Osteocyte (in vitro differentiated cells): ENCODE results near the gene C1orf198. TPM values are rescaled to one million over a fixed set of nuclear protein-coding genes. Genes with fewer than 3 reads are reported as not detected.
A peak's percentile ranks its signal among the peaks of the same experiment; 100 is the strongest.

ENCODE experiments used
- DNase-seq: peaks from one replicate; pipeline ENCODE4 v3.0.0; 2021; ENCODE audit warnings: mixed read lengths; ENCODE audit not compliant: unreplicated experiment; ENCODE audit errors: extremely low spot score
- H3K27ac Mint-ChIP-seq: one replicate; pipeline ENCODE4 v1.8.0; 2021; ENCODE audit warnings: mild to moderate bottlenecking, mixed read lengths; ENCODE audit not compliant: unreplicated experiment
- H3K27me3 Mint-ChIP-seq: one replicate; pipeline ENCODE4 v1.8.0; 2021; ENCODE audit warnings: mixed read lengths; ENCODE audit not compliant: unreplicated experiment
- H3K36me3 Mint-ChIP-seq: one replicate; pipeline ENCODE4 v1.8.0; 2021; ENCODE audit warnings: mixed read lengths; ENCODE audit not compliant: unreplicated experiment
- H3K4me1 Mint-ChIP-seq: one replicate; pipeline ENCODE4 v1.8.0; 2021; ENCODE audit warnings: mixed read lengths; ENCODE audit not compliant: unreplicated experiment
- H3K4me3 Mint-ChIP-seq: one replicate; pipeline ENCODE4 v1.8.0; 2021; ENCODE audit warnings: mild to moderate bottlenecking, moderate library complexity, mixed read lengths; ENCODE audit not compliant: unreplicated experiment
- H3K9me3 Mint-ChIP-seq: one replicate; pipeline ENCODE4 v1.8.0; 2021; ENCODE audit warnings: mixed read lengths; ENCODE audit not compliant: unreplicated experiment
- CTCF ChIP-seq: fragments of 200-600 bp; sonication (generic); IDR thresholded peaks from 2 replicates; pipeline ENCODE4 v1.5.0; 2021; ENCODE audit warnings: antibody characterized with exemption, mild to moderate bottlenecking, moderate library complexity
- total RNA-seq: library from RNA; stranded (reverse); gene quantifications from 2 replicates; pipeline ENCODE4 v1.2.1, GENCODE V29; 2021

The C1orf198 gene
- total RNA-seq, 1 donor from 2014 or later, result 281 TPM

DNA sequence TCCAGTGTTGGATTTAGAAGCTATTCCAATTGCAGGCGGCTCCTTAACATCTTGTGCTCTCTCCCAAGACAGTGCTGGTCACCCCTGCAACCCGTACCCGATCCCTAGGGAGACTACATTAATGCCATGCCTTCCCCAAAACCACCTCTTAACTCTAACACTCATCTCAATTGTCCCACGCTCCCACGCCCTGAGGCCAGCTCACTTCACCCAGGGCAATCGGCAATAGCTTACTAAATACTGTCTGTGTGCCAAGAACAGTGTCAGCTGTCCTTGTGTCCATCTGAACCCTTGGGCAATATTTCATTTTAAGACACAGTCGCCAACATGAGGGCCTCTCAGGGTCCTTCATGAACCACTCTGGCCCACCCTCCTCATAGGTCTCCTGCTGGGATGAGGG, 13.9 kb downstream of the C1orf198 start:
- DNase-seq, result no peak
- H3K27me3 Mint-ChIP-seq, result no peaks in the 10 kb centered on the region
- no peak for TF ChIP-seq CTCF
- peaks cover 97% of the 10 kb centered on the region for H3K4me1 Mint-ChIP-seq
- peaks cover 52% of the 10 kb centered on the region for H3K36me3 Mint-ChIP-seq
- peak overlapping the region; percentile 97 for H3K27ac Mint-ChIP-seq
- H3K9me3 Mint-ChIP-seq, result no peaks in the 10 kb centered on the region
- no peak overlapping the region for H3K4me3 Mint-ChIP-seq

- H3K4me3 Mint-ChIP-seq, result no peak overlapping the region
- peaks cover 52% of the 10 kb centered on the region for H3K36me3 Mint-ChIP-seq
- H3K9me3 Mint-ChIP-seq, result no peaks in the 10 kb centered on the region
- peaks cover 97% of the 10 kb centered on the region for H3K4me1 Mint-ChIP-seq
- TF ChIP-seq CTCF, result no peak
- H3K27ac Mint-ChIP-seq, result peak overlapping the region; percentile 97
- H3K27me3 Mint-ChIP-seq, result no peaks in the 10 kb centered on the region
- no peak for DNase-seq
Observed at GRCh38 chr1:230853731-230854130, 14.6 kb downstream of the C1orf198 start.

- no peak for DNase-seq
- Mint-ChIP-seq H3K27ac (peak overlapping the region; percentile 35), H3K36me3 (peaks cover 57% of the 10 kb centered on the region), H3K4me3 (no peak overlapping the region), H3K27me3 (no peaks in the 10 kb centered on the region), H3K4me1 (peaks cover 97% of the 10 kb centered on the region), H3K9me3 (no peaks in the 10 kb centered on the region)
- no peak for TF ChIP-seq CTCF
Observed at GRCh38 chr1:230852959-230853358, 15.4 kb downstream of the C1orf198 start.

- H3K4me3 Mint-ChIP-seq, result no peak overlapping the region
- H3K27me3 Mint-ChIP-seq, result no peaks in the 10 kb centered on the region
- DNase-seq, result peak; percentile 91
- peaks cover 93% of the 10 kb centered on the region for H3K4me1 Mint-ChIP-seq
- TF ChIP-seq CTCF, result no peak
- H3K9me3 Mint-ChIP-seq, result no peaks in the 10 kb centered on the region
- H3K27ac Mint-ChIP-seq, result peak overlapping the region; percentile 95
- H3K36me3 Mint-ChIP-seq, result peaks cover 59% of the 10 kb centered on the region
Observed at GRCh38 chr1:230851291-230851691, 17.0 kb downstream of the C1orf198 start.

DNA sequence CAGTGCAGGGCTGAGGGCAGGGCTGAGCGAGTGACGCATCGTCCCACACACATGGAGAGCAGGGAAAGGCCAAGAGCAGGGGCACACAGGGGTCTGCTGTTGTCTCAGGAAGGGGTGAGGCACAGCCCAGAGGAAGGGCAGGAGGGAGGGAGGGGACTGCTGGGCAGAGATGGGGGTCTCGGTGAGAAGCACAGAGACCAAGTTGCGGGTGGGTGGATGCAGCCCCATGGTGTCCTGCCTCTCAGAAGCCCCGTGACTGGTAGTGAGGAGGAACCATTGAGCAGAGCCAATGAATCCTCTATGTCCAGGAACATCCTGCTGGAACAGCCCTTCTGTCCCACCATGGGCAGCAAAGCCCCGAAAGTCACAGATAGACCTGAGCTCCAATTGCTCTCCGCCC, 17.8 kb downstream of the C1orf198 start:
- H3K4me3 Mint-ChIP-seq, result peak overlapping the region; percentile 50
- no peak for DNase-seq
- peaks cover 90% of the 10 kb centered on the region for H3K4me1 Mint-ChIP-seq
- H3K36me3 Mint-ChIP-seq, result peaks cover 57% of the 10 kb centered on the region
- H3K27ac Mint-ChIP-seq, result peak overlapping the region; percentile 95
- no peaks in the 10 kb centered on the region for H3K27me3 Mint-ChIP-seq
- TF ChIP-seq CTCF, result no peak
- no peaks in the 10 kb centered on the region for H3K9me3 Mint-ChIP-seq
